Kidney tubule cell (primary cell): ENCODE measurements around the gene CROCC2.

Experiments
- DNase-seq: peaks from one replicate; pipeline ENCODE4 v3.0.0-alpha.2; 2018; ENCODE audit warnings: low spot score

Gene CROCC2

GRCh38 chr2:240906141-240906910 is at the start of gene CROCC2:
Gene CROCC2, plus strand, starts transcription at chr2:240906336. Its CDS starts 178 bp downstream, at chr2:240906514.
- peak; percentile 30 for DNase-seq

GRCh38 chr2:240857039-240858008 is 48.8 kb upstream of the CROCC2 start:
- no peak for DNase-seq

GRCh38 chr2:240858321-240858720 is 47.8 kb upstream of the CROCC2 start:
- DNase-seq = no peak

GRCh38 chr2:240858871-240859270 is 47.3 kb upstream of the CROCC2 start:
- DNase-seq = no peak

- DNase-seq = no peak
These were observed 44.6 kb upstream of the CROCC2 start for GRCh38 chr2:240861547-240861946.

DNA sequence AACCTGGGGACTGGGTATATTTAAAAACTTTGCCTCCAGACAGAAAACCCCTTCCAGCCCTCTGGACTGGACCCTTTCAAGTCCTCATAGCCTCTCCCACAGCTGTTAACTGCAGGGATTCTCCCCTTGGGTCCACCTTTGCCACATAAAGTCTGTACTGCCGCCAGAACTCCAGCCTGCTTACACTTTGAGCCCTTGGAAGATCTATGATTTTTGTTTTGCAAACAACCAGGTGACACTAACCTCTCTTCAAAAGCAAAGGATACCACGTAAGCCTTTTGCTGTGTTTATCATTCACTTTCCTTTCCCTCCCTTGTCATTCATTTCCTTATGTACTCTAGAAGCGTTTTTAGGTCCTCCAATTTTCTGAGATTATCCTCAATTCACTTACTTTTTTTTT is 41.7 kb upstream of the CROCC2 start:
- no peak for DNase-seq

- no peak for DNase-seq
These were observed 40.7 kb upstream of the CROCC2 start for GRCh38 chr2:240865391-240865790.

DNA sequence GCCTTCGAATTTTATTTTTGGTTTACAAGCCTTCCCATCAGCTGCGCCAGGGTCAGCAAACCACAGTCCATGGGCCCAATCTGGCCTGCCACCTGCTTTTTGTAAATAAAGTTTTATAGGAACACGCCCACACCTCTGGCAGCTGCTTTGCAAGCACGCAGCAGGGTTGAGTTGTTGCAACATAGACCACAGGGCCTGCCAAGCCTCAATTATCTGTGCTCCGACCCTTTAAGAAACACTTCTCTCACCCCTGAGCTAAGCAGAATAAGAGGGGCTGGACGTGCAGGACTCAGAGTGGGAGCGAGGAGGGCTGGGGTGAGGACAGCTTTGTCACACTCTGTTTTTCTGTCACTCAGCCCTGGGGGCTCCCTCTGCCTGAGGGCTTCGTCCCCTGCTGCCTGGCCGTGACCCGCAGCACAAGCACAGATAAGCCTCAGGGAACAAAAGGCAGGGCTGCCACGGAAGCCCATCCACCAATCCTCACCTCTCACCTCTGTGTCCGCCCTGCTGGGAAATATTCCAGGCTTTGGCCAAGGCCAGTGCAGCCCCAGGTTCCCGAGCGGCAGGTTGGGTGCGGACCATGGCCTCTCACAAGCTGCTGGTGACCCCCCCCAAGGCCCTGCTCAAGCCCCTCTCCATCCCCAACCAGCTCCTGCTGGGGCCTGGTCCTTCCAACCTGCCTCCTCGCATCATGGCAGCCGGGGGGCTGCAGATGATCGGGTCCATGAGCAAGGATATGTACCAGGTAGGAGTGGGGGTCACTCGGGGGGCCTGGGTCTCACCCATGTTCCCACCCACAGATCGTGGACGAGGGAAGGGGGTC is 37.6 kb upstream of the CROCC2 start, which contains the start of gene AGXT:
Gene AGXT (plus strand): TSS at position 539 of the 823 bp plus-strand sequence. CDS start 42 bp downstream, at position 581.
- DNase-seq = no peak

GRCh38 chr2:240869109-240869955 is 36.8 kb upstream of the CROCC2 start:
- no peak for DNase-seq

DNA sequence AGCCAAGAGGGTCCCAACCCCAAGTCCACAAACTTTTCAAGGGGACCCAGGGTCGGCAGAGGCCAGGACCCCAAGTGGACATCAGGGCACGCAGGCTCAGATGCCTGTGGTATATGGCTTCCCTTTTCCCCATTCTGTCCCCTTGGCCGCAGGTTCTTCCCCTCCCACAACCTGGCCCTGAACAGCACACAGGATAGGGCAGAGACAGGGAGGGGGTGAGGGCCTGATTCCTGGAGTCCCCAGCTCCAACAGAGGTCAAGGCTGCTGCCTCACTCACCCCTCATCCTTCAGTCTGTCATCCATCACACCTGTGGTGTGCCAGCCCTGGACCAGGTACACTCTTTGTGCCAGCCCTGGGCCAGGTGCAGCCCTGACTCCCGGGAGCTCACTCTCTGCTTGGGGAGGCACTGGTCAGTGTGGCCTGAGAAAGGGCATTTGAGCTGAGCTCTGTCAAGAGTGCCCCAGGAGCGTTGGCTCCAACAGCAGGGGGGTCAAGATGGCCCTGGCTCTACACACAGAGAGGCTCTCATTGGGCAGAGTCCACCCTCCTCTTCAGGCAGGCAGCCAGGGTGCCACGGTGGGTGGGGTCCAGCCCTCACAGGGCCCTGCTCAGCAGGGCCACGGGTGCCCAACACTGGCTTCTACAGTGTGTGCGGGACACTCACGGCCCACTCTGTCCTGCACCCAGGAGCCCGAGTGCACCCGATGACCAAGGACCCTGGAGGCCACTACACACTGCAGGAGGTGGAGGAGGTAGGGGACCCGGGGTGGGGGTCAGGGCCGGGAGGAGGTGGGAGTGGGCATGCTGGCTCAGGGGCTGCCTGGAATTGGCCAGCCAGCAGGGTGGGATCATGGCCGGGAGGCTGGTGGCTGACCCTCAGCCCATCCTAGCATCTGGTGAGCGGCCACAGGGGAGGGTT is 35.9 kb upstream of the CROCC2 start:
- no peak for DNase-seq

DNA sequence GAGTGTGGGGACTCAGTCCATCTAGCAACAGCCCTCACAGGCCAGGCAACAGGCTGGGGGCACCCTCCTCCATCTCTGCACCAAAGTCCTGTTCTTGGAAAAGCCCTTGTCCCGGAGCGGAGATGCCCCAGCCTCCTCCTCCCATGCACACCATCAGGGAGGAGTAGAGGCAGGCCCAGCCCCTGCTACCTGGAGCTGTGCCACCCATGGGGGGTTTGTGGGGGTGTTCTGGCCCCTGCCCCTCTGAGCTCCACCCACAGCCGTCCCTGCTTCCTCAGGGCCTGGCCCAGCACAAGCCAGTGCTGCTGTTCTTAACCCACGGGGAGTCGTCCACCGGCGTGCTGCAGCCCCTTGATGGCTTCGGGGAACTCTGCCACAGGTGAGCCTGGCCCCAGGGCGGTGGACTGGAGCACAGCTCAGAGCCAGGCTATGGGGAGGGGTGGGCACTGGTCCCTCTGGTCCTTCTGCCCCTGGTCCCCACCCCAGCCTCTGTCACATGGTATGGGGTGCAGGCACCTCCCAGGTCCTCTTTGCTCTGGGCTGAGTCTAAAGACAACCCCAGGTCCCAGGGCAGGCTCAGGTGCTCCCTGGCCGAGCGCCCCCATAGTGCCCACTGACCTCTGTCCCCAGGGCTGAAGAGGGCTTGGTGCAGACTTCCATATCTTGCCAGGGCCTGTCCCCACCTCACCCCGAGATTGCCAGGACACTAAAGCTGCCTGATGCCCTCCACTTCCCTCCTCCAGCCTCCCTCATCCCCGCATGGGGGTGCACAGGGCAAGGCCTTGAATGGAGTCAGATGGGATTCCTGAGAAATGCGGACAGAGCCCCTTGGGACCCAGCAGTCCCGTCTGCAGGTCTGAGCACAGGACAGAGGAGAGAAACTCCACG is 34.8 kb upstream of the CROCC2 start:
- DNase-seq = no peak

GRCh38 chr2:240872317-240873097 is 33.6 kb upstream of the CROCC2 start:
- DNase-seq = no peak

- DNase-seq = no peak
These were observed 32.9 kb upstream of the CROCC2 start for GRCh38 chr2:240873098-240873788.

DNA sequence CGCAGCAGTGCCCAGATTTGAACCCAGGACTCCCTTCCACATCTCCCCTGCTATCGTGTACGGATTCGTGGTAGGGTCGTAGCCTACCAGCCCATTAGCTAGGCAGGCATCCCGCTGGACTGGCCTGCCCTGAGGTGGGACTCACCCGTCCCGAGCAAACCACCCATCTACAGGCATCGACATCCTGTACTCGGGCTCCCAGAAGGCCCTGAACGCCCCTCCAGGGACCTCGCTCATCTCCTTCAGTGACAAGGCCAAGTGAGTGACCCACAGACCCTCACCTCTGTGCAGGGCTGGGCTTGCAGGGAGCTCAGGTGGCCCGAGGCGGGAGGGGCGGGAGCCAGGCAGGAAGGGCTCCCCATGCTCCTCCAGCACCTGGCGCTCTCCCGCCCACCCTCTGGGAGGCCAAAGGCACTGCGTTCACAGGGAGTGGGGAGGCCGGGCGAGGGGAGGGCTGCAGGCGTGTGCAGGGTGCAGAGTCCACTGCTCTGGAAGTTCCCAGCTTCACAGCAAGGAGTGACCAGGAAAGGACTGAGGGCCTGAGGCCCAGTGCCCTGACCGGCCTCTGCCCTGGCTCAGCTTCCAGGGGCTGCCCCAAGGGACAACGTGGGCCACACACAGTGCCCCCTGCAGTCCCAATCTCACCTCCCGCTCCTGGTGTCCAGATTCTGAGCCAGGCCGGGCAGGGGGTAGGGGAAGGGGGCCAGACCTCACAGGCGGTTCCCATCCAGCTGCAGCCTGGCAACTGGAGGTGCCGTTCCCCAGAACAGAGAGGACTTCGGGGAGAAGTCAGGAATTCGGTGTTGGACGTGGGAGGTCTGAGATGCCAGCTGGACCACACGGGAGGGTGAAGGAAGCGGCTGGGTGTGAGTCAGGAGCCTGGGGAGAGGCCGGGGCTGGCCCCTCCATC is 32.1 kb upstream of the CROCC2 start:
- DNase-seq = no peak

GRCh38 chr2:240874715-240875227 is 31.4 kb upstream of the CROCC2 start:
- no peak for DNase-seq
